GM18951 (cell line): ENCODE results near the gene ELOVL5.
"Not testable (repeated sequence)": the region's sequence is repeated elsewhere in the genome, so short reads cannot be mapped to it uniquely, and the experiment has no call there.

Experiments used
- POLR2A ChIP-seq: IDR thresholded peaks from 4 replicates; pipeline ENCODE4 v1.6.1; 2011; ENCODE audit warnings: mild to moderate bottlenecking; ENCODE audit not compliant: insufficient read length, insufficient read depth; ENCODE audit errors: extremely low read depth
- in situ Hi-C: fragments of 300-500 bp; cut with MboI; formaldehyde crosslinking; loops from one replicate; pipeline ENCODE4 v1.12.0; 2022; ENCODE audit warnings: low sequenced_read_pairs, mixed read lengths, inconsistent platforms; ENCODE audit not compliant: unreplicated experiment

The ELOVL5 gene, protein sequence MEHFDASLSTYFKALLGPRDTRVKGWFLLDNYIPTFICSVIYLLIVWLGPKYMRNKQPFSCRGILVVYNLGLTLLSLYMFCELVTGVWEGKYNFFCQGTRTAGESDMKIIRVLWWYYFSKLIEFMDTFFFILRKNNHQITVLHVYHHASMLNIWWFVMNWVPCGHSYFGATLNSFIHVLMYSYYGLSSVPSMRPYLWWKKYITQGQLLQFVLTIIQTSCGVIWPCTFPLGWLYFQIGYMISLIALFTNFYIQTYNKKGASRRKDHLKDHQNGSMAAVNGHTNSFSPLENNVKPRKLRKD

DNA sequence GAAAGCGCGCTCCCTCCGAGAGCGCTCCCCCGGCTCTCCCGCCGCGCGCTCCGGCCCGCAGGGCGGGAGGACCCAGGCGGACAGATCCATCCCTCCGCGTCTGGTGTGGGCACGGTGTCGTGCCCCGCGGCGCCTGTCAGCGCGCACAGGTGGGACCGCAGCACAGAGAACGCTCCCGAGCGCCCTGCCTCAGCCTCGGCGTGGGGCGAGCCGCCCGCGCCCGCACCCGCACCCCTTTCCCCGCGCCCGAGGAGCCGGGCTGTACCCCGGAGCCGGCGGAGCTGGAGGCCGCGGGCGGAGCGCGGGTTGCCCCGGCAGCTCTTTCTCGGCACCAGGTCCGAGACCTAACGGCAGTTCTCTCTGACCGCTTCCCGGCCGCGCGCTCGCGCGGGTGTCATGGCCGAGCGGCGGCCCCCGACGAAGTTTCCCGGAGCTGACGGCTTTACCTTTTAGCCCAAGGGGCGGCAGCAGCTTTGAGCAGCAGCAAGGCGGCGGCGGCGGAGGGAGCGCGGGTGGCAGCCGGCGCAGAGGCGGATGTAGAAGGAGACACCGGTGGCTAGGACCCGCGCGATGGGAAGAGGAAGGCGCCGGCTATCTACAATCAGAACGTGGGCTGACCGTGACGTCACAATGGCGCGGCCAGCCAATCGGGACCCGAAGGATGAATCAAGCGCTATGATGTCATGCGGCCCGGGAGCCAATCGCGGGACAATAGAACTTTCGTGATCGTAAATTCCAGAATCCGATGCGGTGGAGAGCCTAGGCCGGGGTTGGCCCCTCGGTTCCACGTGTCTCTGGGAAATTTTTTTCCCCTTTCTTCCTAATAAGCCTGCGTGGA lies at the start of gene ELOVL5:
TSS of gene ELOVL5 (minus strand) at position 580 of the 838 bp plus-strand sequence. CDS start 53,251 bp downstream, outside the sequence.
- TF ChIP-seq POLR2A: peak; percentile 68
- in situ Hi-C loops: no loop called here

DNA sequence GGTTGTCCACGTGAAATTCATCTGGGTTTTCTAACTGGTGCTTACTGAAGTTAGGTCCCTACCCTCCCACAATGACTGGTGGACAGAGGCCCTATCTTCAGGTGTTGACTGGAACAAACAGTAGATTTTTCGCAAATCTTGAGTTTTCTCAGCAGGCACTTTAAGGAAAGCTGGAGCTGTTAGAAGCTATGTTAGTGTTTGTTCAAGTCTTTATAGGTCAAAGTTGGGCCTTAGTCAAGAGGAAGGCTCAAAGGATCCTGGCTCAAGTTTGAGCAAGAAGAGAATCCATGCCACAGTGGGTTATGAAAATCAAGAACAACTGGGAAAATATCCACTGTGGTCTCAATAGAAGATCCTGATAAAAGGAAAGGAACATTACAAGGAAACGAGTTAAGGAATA lies 48.5 kb upstream of the ELOVL5 start:
- no peak for TF ChIP-seq POLR2A
- in situ Hi-C loops: no loop called here

DNA sequence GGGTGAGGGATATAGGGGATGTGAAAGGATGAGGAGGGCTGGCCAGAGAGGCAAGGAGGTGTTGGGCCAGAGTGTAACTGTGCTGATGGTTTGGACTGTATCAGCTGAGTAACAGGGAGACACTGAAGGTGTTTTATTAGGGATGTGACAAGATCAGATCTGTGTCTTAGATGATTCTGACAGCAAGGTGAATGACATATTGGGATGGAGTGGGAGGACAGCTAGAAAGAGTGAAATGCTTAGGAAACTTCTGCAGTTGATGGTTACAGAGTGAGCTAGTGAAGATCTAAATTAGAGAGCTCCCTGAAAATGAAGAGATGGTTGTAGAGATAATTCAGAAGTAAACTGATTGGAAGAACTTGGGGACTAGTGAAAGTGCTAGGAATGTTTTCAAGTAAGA lies 47.2 kb upstream of the ELOVL5 start:
- in situ Hi-C loops: no loop called here

DNA sequence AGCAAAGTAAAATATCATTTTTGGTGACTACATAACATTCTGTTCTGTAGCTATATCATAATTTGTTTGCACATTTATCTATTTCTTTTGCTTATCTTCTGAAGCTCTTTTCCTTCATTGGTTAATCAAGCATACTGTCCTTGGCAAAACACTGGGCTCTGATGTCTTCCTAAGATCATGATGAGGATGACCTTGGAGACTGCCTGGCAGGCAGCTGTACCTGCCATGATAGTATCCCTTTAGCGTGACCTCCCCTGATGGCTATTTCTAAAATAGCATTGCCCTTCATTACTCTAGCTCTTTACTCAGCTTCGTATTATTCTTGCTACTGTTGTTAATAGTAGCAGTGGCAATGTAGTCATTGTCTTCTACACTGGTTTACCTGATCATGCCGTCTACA lies 46.0 kb upstream of the ELOVL5 start:
- in situ Hi-C loops: no loop called here
- no peak for TF ChIP-seq POLR2A

More for the DNA sequence above, 47.2 kb upstream of the ELOVL5 start:
- TF ChIP-seq POLR2A: no peak

DNA sequence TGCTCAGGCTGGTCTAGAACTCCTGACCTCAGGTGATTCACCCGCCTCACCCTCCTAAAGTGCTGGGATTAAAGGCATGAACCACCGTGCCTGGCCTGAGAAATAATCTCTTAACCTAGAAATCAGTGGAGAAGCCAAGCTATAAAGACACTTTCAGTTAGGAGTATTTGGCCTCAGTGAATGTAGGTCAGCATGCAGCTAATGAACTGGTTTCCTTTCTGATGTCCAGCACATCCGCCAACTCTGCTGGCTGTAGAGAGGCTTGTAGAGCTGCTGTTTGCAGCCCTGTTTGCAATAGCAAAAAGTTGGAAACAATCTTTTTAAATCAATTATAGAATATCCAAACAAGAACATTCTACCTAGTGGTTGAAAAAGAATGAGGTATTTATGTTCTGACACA lies 42.4 kb upstream of the ELOVL5 start:
- in situ Hi-C loops: no loop called here
- TF ChIP-seq POLR2A: no peak

DNA sequence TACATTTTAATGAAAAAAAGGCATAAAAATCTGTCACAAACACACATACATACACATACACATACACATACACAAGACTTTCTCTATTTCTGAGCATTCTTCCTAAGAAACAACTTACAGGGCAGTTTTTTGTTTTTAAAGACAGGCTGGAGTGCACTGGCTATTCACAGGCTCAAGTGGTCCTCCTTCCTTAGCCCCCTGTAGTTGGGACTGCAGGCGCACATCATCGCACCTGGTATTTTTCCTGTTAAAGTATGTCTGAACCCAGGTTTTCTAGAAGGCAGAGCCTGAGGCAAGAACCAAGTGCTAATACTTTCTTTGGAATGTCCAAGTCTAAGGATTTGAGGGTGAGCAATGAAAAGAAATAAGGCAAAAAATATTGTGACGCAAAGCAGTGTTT lies 41.3 kb upstream of the ELOVL5 start:
- in situ Hi-C loops: no loop called here
- no peak for TF ChIP-seq POLR2A

DNA sequence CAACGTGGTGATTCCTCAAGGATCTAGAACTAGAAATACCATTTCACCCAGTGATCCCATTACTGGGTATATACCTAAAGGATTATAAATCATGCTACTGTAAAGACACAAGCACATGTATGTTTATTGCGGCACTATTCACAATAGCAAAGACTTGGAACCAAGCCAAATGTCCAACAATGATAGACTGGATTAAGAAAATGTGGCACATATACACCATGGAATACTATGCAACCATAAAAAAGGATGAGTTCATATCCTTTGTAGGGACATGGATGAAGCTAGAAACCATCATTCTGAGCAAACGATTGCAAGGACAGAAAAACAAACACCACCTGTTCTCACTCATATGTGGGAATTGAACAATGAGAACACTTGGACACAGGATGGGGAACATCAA lies 39.9 kb upstream of the ELOVL5 start:
- in situ Hi-C loops: not testable (repeated sequence)

DNA sequence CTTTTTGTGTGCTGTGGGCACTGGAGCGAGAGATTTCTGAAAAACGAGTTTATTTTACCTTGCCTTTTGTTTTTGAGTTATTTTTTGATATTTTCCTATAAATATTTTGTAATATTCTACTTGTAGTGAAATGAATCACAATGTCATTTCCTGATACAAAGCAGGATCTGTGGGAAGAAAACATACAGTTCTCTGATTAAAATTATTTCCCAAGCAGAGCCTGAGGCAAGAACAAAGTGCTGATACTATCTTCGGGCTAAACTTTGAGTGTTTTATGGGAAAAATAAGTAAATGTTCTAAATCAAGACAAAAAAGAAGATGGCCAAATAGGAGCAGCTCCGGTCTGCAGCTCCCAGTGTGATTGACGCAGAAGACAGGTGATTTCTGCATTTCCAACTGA lies 33.7 kb upstream of the ELOVL5 start:
- in situ Hi-C loops: no loop called here
- no peak for TF ChIP-seq POLR2A

DNA sequence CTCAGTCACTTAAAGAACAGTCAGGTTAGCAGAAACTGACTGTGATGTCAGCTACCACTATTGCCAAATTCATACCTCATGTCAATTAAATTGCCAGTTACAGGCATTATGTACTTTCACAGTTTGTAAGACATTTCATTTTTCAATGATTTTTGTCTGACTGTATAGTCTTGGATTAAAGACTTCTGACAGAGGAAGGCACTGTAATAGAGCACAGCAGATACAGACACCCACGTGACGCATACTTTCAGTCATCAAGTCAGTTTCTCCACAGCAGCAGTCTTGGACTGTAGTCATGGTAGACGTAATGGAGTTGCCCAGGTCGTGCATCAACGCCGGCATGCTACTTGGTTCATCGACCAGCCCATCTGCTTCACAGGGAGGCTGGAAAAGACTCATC lies 29.5 kb upstream of the ELOVL5 start:
- no peak for TF ChIP-seq POLR2A
- in situ Hi-C loops: no loop called here

DNA sequence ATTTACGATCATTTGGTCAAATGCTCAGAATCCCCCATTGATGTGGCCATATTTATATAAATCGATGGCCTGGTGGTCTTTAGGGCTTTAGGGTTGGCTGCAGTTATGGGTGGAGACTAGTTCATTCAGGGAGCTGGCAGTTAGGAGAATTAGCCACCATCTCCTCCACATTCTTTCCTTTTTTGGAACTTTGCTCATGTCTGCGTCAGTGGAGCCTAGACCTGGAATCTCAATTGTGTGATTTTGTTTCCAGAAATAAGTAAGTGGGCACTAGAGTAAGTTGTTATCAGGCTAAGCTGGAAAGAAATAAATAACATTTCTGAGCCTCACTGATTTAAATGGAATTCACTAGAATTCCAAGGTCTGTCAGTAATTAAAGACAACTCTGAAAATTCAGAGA lies 29.0 kb upstream of the ELOVL5 start:
- in situ Hi-C loops: no loop called here
- TF ChIP-seq POLR2A: no peak

DNA sequence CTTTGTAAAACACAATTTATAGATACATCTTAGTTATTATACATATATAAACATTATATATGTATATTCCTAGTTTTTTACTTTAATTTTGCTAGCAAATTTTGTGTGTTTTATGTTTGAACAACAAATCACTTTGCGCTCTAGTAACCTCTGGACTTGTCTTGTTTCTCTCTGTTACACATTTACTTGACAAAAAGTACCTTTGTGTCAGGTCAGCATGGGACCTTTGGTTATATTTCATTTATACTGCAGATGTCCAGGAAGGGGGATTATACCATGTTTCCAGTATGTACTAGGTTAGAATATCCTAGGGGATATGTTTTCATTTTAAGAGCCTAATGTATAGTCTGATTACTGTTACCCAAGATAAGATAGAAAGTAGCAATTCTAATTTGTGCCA lies 28.5 kb upstream of the ELOVL5 start:
- in situ Hi-C loops: no loop called here
- TF ChIP-seq POLR2A: no peak

DNA sequence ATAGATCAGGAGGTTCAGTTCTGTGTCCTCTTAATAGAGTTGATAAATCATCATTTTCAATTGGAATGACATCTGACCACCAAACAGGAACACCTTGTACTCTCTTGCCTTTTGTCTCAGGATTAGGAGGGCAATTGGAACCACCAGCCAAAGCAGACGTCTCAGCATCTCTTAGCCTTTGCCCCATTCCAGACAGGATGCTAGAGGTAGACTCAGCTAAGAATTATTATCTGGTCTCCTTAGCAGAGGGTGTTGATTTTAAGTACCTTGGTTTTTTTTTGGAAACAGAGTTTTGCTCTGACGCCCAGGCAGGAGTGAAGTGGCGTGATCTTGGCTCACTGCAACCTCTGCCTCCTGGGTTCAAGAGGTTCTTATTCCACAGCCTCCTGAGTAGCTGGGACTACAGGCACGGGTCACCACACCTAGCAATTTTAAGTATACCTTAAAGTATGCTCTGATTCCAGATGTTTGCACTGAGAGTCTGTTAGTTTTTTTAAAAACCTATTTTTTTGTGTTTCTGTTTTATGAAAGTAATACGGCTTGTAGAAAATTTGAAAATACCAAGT lies 28.0 kb upstream of the ELOVL5 start:
- no peak for TF ChIP-seq POLR2A
- in situ Hi-C loops: no loop called here

DNA sequence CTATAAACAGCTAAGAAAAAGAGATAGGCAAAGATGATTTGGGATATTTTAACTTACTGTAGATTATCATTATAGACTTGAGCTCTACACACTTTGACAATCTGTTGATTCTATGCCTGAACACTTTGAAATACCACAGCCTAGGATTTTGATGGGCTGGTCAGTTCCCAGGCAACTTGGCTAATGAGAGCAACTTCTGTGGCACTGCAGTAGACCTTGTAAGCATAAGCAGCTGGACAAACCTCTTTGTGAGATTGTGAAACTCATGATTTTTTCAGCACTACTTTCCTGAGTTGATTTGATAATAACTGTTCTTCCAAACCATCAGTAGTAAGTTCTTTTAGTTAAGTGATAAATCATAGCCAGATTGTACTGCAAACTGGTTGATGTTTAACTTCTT lies 27.1 kb upstream of the ELOVL5 start:
- in situ Hi-C loops: no loop called here
- TF ChIP-seq POLR2A: no peak

DNA sequence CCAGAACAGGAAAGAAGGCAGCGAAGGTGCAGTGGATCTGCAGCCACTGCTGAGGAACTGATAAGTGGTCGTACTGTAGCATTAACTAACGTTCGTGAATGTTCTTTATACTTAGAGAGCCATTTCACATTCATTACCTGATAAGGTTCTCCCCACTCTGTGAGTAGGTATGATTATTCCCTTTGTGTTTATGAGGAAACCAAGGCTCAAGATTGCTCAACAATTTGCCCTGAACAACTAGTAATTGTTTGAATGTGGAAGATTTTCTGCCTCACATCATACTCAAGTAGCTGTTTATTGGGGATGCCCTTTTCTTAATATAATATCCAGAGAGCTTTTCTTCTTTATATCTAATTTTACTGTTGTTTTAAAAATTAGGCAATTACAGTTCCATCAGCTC lies 24.9 kb upstream of the ELOVL5 start:
- in situ Hi-C loops: no loop called here
- TF ChIP-seq POLR2A: no peak
